BJ (cell line): ENCODE measurements around the gene RBM20. TPM values are rescaled to one million over a fixed set of nuclear protein-coding genes. Genes with fewer than 3 reads are reported as not detected.

ENCODE experiments used
- CTCF ChIA-PET: fragments of 350-600 bp; formaldehyde crosslinking; extraction: SDS; loops from one replicate; lab custom pipeline; 2021; ENCODE audit warnings: antibody characterized with exemption, inconsistent platforms; lab: Yijun Ruan, JAX
- POLR2A ChIA-PET: fragments of 300-600 bp; sonication (Branson Sonifier 250); formaldehyde crosslinking; extraction: SDS; loops from one replicate; lab custom pipeline; 2021; ENCODE audit warnings: antibody characterized with exemption; lab: Charles Lee
- DNase-seq: peaks from one replicate; pipeline ENCODE4 v3.0.0-alpha.2; 2011; ENCODE audit warnings: low read depth
- H3K27me3 ChIP-seq: 2 replicates; pipeline ENCODE4 v1.6.0; 2011; ENCODE audit warnings: low read length; ENCODE audit not compliant: control insufficient read depth, insufficient read depth
- H3K36me3 ChIP-seq: 2 replicates; pipeline ENCODE4 v1.5.1; 2011; ENCODE audit warnings: low read length; ENCODE audit not compliant: control insufficient read depth, insufficient read depth
- H3K4me3 ChIP-seq: 2 replicates; pipeline ENCODE4 v1.5.1; 2011; ENCODE audit warnings: low read depth, mild to moderate bottlenecking, control low read depth, low read length
- CTCF ChIP-seq: IDR thresholded peaks from 2 replicates; pipeline ENCODE4 v1.5.1; 2011; ENCODE audit warnings: low read depth, mild to moderate bottlenecking, control low read depth, inconsistent platforms, low read length, moderate library complexity; ENCODE audit not compliant: insufficient read depth
- polyA plus RNA-seq: library from polyadenylated mRNA; depleted of rRNA; stranded (reverse); fragments of >200 nt; gene quantifications from 2 replicates; pipeline ENCODE4 v1.2.3, GENCODE V29; 2011

The RBM20 gene
- polyA plus RNA-seq, 1 experiment = not detected

- Histone ChIP-seq H3K36me3 (no peaks in the 10 kb centered on the region), H3K27me3 (peaks cover 6% of the 10 kb centered on the region), H3K4me3 (no peak overlapping the region)
- no peak for DNase-seq
- no peak for TF ChIP-seq CTCF
- CTCF ChIA-PET = interaction anchor here (1.1 kb wide), 1 partner anchor 15 kb away, joined by 3 read pairs; no protein-coding TSS in a partner anchor
- POLR2A ChIA-PET = no interaction called here
These were observed 18.7 kb upstream of the RBM20 start for GRCh38 chr10:110625356-110625894.

GRCh38 chr10:110625951-110626855, 17.9 kb upstream of the RBM20 start:
- no peak overlapping the region for H3K4me3 ChIP-seq
- CTCF ChIA-PET = interaction anchor here (0.9 to 1.2 kb wide), 2 partner anchors 10 to 15 kb away, joined by 3 read pairs; no protein-coding TSS in a partner anchor
- DNase-seq = no peak
- POLR2A ChIA-PET = no interaction called here
- no peak for TF ChIP-seq CTCF
- H3K27me3 ChIP-seq = peaks cover 6% of the 10 kb centered on the region
- H3K36me3 ChIP-seq = no peaks in the 10 kb centered on the region

GRCh38 chr10:110628161-110628560, 16.0 kb upstream of the RBM20 start:
- TF ChIP-seq CTCF = no peak
- no peak for DNase-seq
- H3K4me3 ChIP-seq = no peak overlapping the region
- H3K36me3 ChIP-seq = no peaks in the 10 kb centered on the region
- POLR2A ChIA-PET = no interaction called here
- peaks cover 5% of the 10 kb centered on the region for H3K27me3 ChIP-seq
- CTCF ChIA-PET = no interaction called here

- Histone ChIP-seq H3K36me3 (no peaks in the 10 kb centered on the region), H3K4me3 (no peak overlapping the region), H3K27me3 (peaks cover 7% of the 10 kb centered on the region)
- DNase-seq = peak; percentile 26
- ChIA-PET CTCF (no interaction called here), POLR2A (no interaction called here)
- no peak for TF ChIP-seq CTCF
These were observed 14.4 kb upstream of the RBM20 start for GRCh38 chr10:110629680-110630191.

- no peaks in the 10 kb centered on the region for H3K36me3 ChIP-seq
- ChIA-PET CTCF (interaction anchor here (0.6 to 1.6 kb wide), 3 partner anchors 9 to 46 kb away, joined by 3 to 5 read pairs (median 3); no protein-coding TSS in a partner anchor), POLR2A (no interaction called here)
- no peak for TF ChIP-seq CTCF
- H3K27me3 ChIP-seq = peaks cover 7% of the 10 kb centered on the region
- H3K4me3 ChIP-seq = no peak overlapping the region
- no peak for DNase-seq
These were observed 12.2 kb upstream of the RBM20 start for GRCh38 chr10:110631934-110632333.
